Liver (tissue), 9 donors: ENCODE results near the gene NCOA3. TPM values are rescaled to one million over a fixed set of nuclear protein-coding genes. Genes with fewer than 3 reads are reported as not detected.
A peak's percentile ranks its signal among the peaks of the same experiment; 100 is the strongest.
"Not testable (repeated sequence)": the region's sequence is repeated elsewhere in the genome, so short reads cannot be mapped to it uniquely, and the experiment has no call there.

Experiments
- DNase-seq: peaks from one replicate; pipeline ENCODE4 v3.0.0-alpha.2; 2017; ENCODE audit warnings: low spot score
- H3K27ac ChIP-seq, 2 donors: one replicate each; pipeline ENCODE4 v1.7.0; 2013; ENCODE audit warnings: inconsistent platforms in 2 of 2, low read length in 2 of 2, control low read depth in 1 of 2, low read depth in 1 of 2, mild to moderate bottlenecking in 1 of 2
- H3K27me3 ChIP-seq, 4 donors: one replicate each; pipeline versions ENCODE4 v1.6.1 to v1.7.0; 2013; ENCODE audit warnings: low read length in 3 of 4, inconsistent platforms in 1 of 4, mild to moderate bottlenecking in 1 of 4, moderate library complexity in 1 of 4; ENCODE audit not compliant: control insufficient read depth in 4 of 4, insufficient read depth in 4 of 4
- H3K36me3 ChIP-seq, 4 donors: one replicate each; pipeline versions ENCODE4 v1.6.1 to v1.7.0; 2013; ENCODE audit warnings: low read length in 3 of 4, mild to moderate bottlenecking in 3 of 4, low read depth in 1 of 4, moderate library complexity in 1 of 4; ENCODE audit not compliant: control insufficient read depth in 4 of 4, insufficient read depth in 3 of 4
- H3K4me1 ChIP-seq, 4 donors: one replicate each; pipeline versions ENCODE4 v1.6.1 to v1.7.0; 2013; ENCODE audit warnings: low read length in 3 of 4, mild to moderate bottlenecking in 3 of 4, moderate library complexity in 1 of 4; ENCODE audit not compliant: control insufficient read depth in 4 of 4, insufficient read depth in 4 of 4
- H3K4me3 ChIP-seq, 3 donors: one replicate each; pipeline versions ENCODE4 v1.6.1 to v1.7.0; 2013; ENCODE audit warnings: low read length in 3 of 3, control low read depth in 1 of 3, low read depth in 1 of 3, mild to moderate bottlenecking in 1 of 3
- H3K9ac ChIP-seq, 2 donors: one replicate each; pipeline ENCODE4 v1.7.0; 2013; ENCODE audit warnings: low read length in 2 of 2, mild to moderate bottlenecking in 2 of 2, moderate library complexity in 2 of 2, control low read depth in 1 of 2, low read depth in 1 of 2
- H3K9me3 ChIP-seq, 4 donors: one replicate each; pipeline versions ENCODE4 v1.6.1 to v1.7.0; 2013; ENCODE audit warnings: low read length in 3 of 4; ENCODE audit not compliant: control insufficient read depth in 4 of 4
- EGR1 ChIP-seq, 2 donors: IDR thresholded peaks; 2 replicates each; pipeline ENCODE4 v1.6.1; 2016 to 2018; ENCODE audit warnings: antibody characterized with exemption in 2 of 2, low read depth in 2 of 2
- FOXA1 ChIP-seq: IDR thresholded peaks from 2 replicates; pipeline ENCODE4 v1.6.1; 2016; ENCODE audit warnings: antibody characterized with exemption
- GABPA ChIP-seq, 2 donors: IDR thresholded peaks in 1 of 2; conservative IDR thresholded peaks in 1 of 2; 2 replicates each; pipeline ENCODE4 v1.6.1; 2016; ENCODE audit warnings: antibody characterized with exemption in 2 of 2, mild to moderate bottlenecking in 1 of 2, moderate library complexity in 1 of 2
- HNF4A ChIP-seq, 2 donors: conservative IDR thresholded peaks; 2 replicates each; pipeline ENCODE4 v1.6.1; 2016; ENCODE audit warnings: antibody characterized with exemption in 2 of 2, mild to moderate bottlenecking in 2 of 2
- JUND ChIP-seq, 2 donors: IDR thresholded peaks; 2 replicates each; pipeline ENCODE4 v1.6.1; 2016; ENCODE audit warnings: antibody characterized with exemption in 2 of 2
- NR2F2 ChIP-seq: IDR thresholded peaks from 2 replicates; pipeline ENCODE4 v1.6.1; 2016; ENCODE audit warnings: antibody characterized with exemption
- RAD21 ChIP-seq, 2 donors: IDR thresholded peaks; 2 replicates each; pipeline ENCODE4 v1.6.1; 2016; ENCODE audit warnings: antibody characterized with exemption in 2 of 2, mild to moderate bottlenecking in 2 of 2
- REST ChIP-seq: IDR thresholded peaks from 2 replicates; pipeline ENCODE4 v1.6.1; 2016; ENCODE audit warnings: antibody characterized with exemption, mild to moderate bottlenecking
- RXRA ChIP-seq, 2 donors: IDR thresholded peaks; 2 replicates each; pipeline ENCODE4 v1.6.1; 2017 to 2018; ENCODE audit warnings: antibody characterized with exemption in 2 of 2, mild to moderate bottlenecking in 1 of 2
- SP1 ChIP-seq: IDR thresholded peaks from 2 replicates; pipeline ENCODE4 v1.6.1; 2018; ENCODE audit warnings: antibody characterized with exemption, mild to moderate bottlenecking
- TAF1 ChIP-seq: conservative IDR thresholded peaks from 2 replicates; pipeline ENCODE4 v1.6.1; 2016; ENCODE audit warnings: antibody characterized with exemption, mild to moderate bottlenecking
- YY1 ChIP-seq: IDR thresholded peaks from 2 replicates; pipeline ENCODE4 v1.6.1; 2016; ENCODE audit warnings: antibody characterized with exemption, mild to moderate bottlenecking
- ZBTB33 ChIP-seq: IDR thresholded peaks from 2 replicates; pipeline ENCODE4 v1.6.1; 2016; ENCODE audit warnings: antibody characterized with exemption
- WGBS: extraction: QIAGEN DNeasy Blood & Tissue Kit; methylation state at CpG from one replicate; pipeline ENCODE4 v1.1.7; 2013; 5-methylcytosine and 5-hydroxymethylcytosine counted together
- polyA plus RNA-seq, 2 donors: library from polyadenylated mRNA; stranded (reverse) in 1 of 2; unstranded in 1 of 2; fragments of 200-250 nt in 1 of 2; fragments of >200 nt in 1 of 2; fragmentation: Nextera tagmentation in 1 of 2; extraction: Ambion mirVana in 1 of 2; gene quantifications; one replicate each; pipeline versions ENCODE4 v1.2.1 to v1.2.3, GENCODE V29; 2013 to 2015
- total RNA-seq, 2 donors: library from RNA; depleted of rRNA; stranded (reverse); fragments of >200 nt; gene quantifications; one replicate each; pipeline ENCODE4 v1.2.3, GENCODE V29; 2014
- donor health status: healthy.
- donor health status: healthy.
- donor health status: healthy.
- donor health status: healthy.
- donor health status: healthy.

Gene NCOA3
- total and polyA plus RNA-seq, 4 donors = 3.8 to 18.2 (median 8.9) TPM

GRCh38 chr20:47577314-47577713 lies 75.6 kb downstream of the NCOA3 start:
- Histone ChIP-seq H3K9ac (no peak overlapping the region), H3K9me3 (no peaks in the 10 kb centered on the region), H3K4me3 (no peak overlapping the region), H3K36me3 (no peaks in the 10 kb centered on the region), H3K4me1 (peaks cover 5 to 35% (median 29%) of the 10 kb centered on the region in 4 donors), H3K27me3 (no peaks in the 10 kb centered on the region), H3K27ac (peak overlapping the region; percentile 27 to 30)
- no peak for DNase-seq
- TF ChIP-seq SP1 (no peak), YY1 (no peak), TAF1 (no peak), HNF4A (conservative IDR thresholded peaks at IDR 0.05) (no peak), FOXA1 (no peak), ZBTB33 (no peak), EGR1 (IDR thresholded peaks at IDR 0.05; ENCODE audit: low read depth in 2 of 2) (no peak), RAD21 (IDR thresholded peaks at IDR 0.05) (no peak), JUND (IDR thresholded peaks at IDR 0.05) (no peak), GABPA (IDR thresholded peaks at IDR 0.05 in 1 of 2, conservative IDR thresholded peaks at IDR 0.05 in 1 of 2) (no peak), RXRA (IDR thresholded peaks at IDR 0.05) (no peak), REST (no peak)

GRCh38 chr20:47578543-47578942 lies 76.9 kb downstream of the NCOA3 start:
- no peak for DNase-seq
- H3K4me3 ChIP-seq = no peak overlapping the region
- H3K36me3 ChIP-seq = no peaks in the 10 kb centered on the region
- no peaks in the 10 kb centered on the region for H3K9me3 ChIP-seq
- 12% methylated on average over 1 of the region's 1 CpG for WGBS
- TF ChIP-seq SP1 = no peak
- TF ChIP-seq RXRA (IDR thresholded peaks at IDR 0.05) = peak in 1 of 2 donors; percentile 21
- peak; percentile 35 for TF ChIP-seq NR2F2
- no peaks in the 10 kb centered on the region for H3K27me3 ChIP-seq
- peaks cover 5 to 35% (median 27%) of the 10 kb centered on the region in 4 donors for H3K4me1 ChIP-seq
- H3K9ac ChIP-seq = no peak overlapping the region
- no peak overlapping the region for H3K27ac ChIP-seq

GRCh38 chr20:47580686-47581085 lies 79.0 kb downstream of the NCOA3 start:
- not testable (repeated sequence) for H3K4me3 ChIP-seq, H3K36me3 ChIP-seq, H3K9ac ChIP-seq, DNase-seq, H3K9me3 ChIP-seq, H3K27me3 ChIP-seq, H3K27ac ChIP-seq
- H3K4me1 ChIP-seq = peaks cover 3 to 25% (median 20%) of the 10 kb centered on the region in 4 donors
- WGBS = 80% methylated on average over 7 of the region's 7 CpGs
